ENCODE measurements around the gene PSMD14. TPM values are rescaled to one million over a fixed set of nuclear protein-coding genes. Genes with fewer than 3 reads are reported as not detected.

Gene PSMD14
- total RNA-seq, 2 donors from 2014 or later = 25.3 to 33.3 TPM

GRCh38 chr2:161414042-161415033, 106.1 kb downstream of the PSMD14 start:
- Histone ChIP-seq H3K4me1 (peaks cover 0 to 46% of the 10 kb centered on the region in 2 donors), H3K4me3 (peak overlapping the region; percentile 36 to 52), H3K27ac (no peak overlapping the region), H3K9me3 (no peaks in the 10 kb centered on the region), H3K36me3 (no peaks in the 10 kb centered on the region), H3K27me3 (peaks cover 36 to 45% of the 10 kb centered on the region in 2 donors)
- TF ChIP-seq, protein P1, sequence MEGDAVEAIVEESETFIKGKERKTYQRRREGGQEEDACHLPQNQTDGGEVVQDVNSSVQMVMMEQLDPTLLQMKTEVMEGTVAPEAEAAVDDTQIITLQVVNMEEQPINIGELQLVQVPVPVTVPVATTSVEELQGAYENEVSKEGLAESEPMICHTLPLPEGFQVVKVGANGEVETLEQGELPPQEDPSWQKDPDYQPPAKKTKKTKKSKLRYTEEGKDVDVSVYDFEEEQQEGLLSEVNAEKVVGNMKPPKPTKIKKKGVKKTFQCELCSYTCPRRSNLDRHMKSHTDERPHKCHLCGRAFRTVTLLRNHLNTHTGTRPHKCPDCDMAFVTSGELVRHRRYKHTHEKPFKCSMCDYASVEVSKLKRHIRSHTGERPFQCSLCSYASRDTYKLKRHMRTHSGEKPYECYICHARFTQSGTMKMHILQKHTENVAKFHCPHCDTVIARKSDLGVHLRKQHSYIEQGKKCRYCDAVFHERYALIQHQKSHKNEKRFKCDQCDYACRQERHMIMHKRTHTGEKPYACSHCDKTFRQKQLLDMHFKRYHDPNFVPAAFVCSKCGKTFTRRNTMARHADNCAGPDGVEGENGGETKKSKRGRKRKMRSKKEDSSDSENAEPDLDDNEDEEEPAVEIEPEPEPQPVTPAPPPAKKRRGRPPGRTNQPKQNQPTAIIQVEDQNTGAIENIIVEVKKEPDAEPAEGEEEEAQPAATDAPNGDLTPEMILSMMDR (IDR thresholded peaks at IDR 0.05) = no peak
- DNase-seq (ENCODE audit: low spot score) = no peak

DNA sequence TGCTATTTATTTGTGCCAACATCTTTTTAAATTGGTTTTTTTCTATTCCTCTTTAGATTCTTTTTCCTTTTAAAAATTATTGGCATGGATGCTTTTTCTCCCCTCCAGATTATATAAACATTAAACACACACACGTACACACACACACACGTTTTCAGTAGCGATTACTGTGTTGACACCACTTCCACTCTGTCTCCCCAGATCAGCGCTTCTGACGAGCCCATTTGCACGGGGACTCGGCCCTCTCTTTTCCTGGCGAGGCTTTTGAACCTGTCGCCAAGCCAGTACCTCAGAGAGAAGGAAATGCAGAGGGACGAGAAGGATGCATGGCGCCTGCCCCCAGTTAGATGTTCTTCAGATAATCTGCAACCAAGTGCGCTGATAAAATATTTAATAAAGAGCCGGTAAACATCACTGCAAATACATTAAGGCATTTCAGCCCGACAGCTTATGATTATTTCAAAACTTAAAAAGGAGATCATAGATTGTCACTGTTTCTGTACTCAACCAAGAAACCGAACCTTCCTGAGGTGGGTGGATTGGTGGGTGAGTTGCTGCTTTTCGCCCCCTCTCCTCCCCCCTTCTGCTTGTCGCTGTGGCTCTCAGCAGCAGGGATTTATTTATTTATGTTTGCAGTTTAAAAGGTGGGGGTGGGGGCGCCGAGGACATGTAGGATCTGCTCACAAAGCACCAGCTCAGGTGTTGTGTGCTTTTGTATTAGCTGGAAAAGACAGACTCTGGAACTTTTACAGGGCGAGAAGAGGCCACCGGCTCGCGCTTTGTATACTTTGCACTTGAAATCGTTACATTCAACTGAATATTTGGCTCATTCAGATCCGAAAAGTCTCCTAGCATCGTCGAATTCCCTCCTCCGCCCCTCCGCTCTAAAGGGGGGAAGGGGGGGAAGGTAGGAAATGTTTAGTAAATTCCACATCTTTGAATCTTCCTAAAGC, 107.1 kb downstream of the PSMD14 start:
- Histone ChIP-seq H3K36me3 (no peaks in the 10 kb centered on the region), H3K4me1 (peaks cover 0 to 46% of the 10 kb centered on the region in 2 donors), H3K27me3 (peaks cover 46 to 50% of the 10 kb centered on the region in 2 donors), H3K9me3 (no peaks in the 10 kb centered on the region), H3K4me3 (peak overlapping the region; percentile 36 to 52), H3K27ac (no peak overlapping the region)
- TF ChIP-seq, protein P1 (IDR thresholded peaks at IDR 0.05) = no peak
- DNase-seq (ENCODE audit: low spot score) = no peak

GRCh38 chr2:161415987-161416707, 107.9 kb downstream of the PSMD14 start, which contains the start of gene TBR1:
Gene TBR1 (plus strand): TSS chr2:161416297. CDS start chr2:161416411, 114 bp downstream.
- Histone ChIP-seq H3K4me1 (peaks cover 0 to 46% of the 10 kb centered on the region in 2 donors), H3K27me3 (peaks cover 47 to 58% of the 10 kb centered on the region in 2 donors), H3K27ac (no peak within 1 kb of the TSS), H3K9me3 (no peaks in the 10 kb centered on the region), H3K36me3 (no peaks in the 10 kb centered on the region), H3K4me3 (peak within 1 kb of the TSS in 1 of 2 donors; percentile 52)
- no peak for DNase-seq (ENCODE audit: low spot score)
- TF ChIP-seq, protein P1 (IDR thresholded peaks at IDR 0.05) = no peak

GRCh38 chr2:161416708-161417437, 108.6 kb downstream of the PSMD14 start:
- no peak for DNase-seq (ENCODE audit: low spot score)
- Histone ChIP-seq H3K27ac (no peak overlapping the region), H3K36me3 (no peaks in the 10 kb centered on the region), H3K4me3 (no peak overlapping the region), H3K27me3 (peaks cover 50 to 58% of the 10 kb centered on the region in 2 donors), H3K9me3 (no peaks in the 10 kb centered on the region), H3K4me1 (peaks cover 0 to 46% of the 10 kb centered on the region in 2 donors)
- TF ChIP-seq, protein P1 (IDR thresholded peaks at IDR 0.05) = no peak

All from right atrium auricular region (tissue), 2 donors.